Activated CD4-positive, alpha-beta T cell treated with anti-CD3 and anti-CD28 coated beads for 36 hours (primary cell): ENCODE results near the gene MIGA2. TPM values are rescaled to one million over a fixed set of nuclear protein-coding genes. Genes with fewer than 3 reads are reported as not detected.

Experiments
- ATAC-seq: fragments of 200-7000 bp; cut with Tn5 transposase; one replicate; pipeline ENCODE4 v1.10.0; 2021; ENCODE audit warnings: mild to moderate bottlenecking, moderate library complexity
- CTCF ChIA-PET: fragments of 350-600 bp; sonication (Branson Sonifier 250); formaldehyde crosslinking; loops from one replicate; lab custom pipeline; 2021; ENCODE audit warnings: antibody characterized with exemption; lab: Charles Lee
- POLR2A ChIA-PET: fragments of 350-600 bp; sonication (Branson Sonifier 250); formaldehyde crosslinking; loops from one replicate; lab custom pipeline; 2021; ENCODE audit warnings: antibody characterized with exemption, inconsistent platforms; lab: Charles Lee
- DNase-seq: peaks from one replicate; pipeline ENCODE4 v3.0.0-alpha.2; 2020
- H3K27ac Mint-ChIP-seq: one replicate; pipeline ENCODE4 v1.8.0; 2021; ENCODE audit warnings: mixed read lengths
- H3K27me3 Mint-ChIP-seq: one replicate; pipeline ENCODE4 v1.8.0; 2021; ENCODE audit warnings: mixed read lengths
- H3K36me3 Mint-ChIP-seq: one replicate; pipeline ENCODE4 v1.8.0; 2021; ENCODE audit warnings: low read depth, mixed read lengths
- H3K4me1 Mint-ChIP-seq: one replicate; pipeline ENCODE4 v1.8.0; 2021; ENCODE audit warnings: mixed read lengths
- H3K4me3 Mint-ChIP-seq: one replicate; pipeline ENCODE4 v1.8.0; 2021; ENCODE audit warnings: mild to moderate bottlenecking, moderate library complexity, mixed read lengths
- H3K9me3 Mint-ChIP-seq: one replicate; pipeline ENCODE4 v1.8.0; 2021; ENCODE audit warnings: low read depth, mixed read lengths
- intact Hi-C, 2 experiments: fragments of 100-400 bp; cut with DNase I in 1 of 2; cut with micrococcal nuclease in 1 of 2; formaldehyde crosslinking; loops; one replicate each; pipeline versions ENCODE4 v1.14.2 to v1.15.1; 2022 to 2024; cut with DNase I, micrococcal nuclease
- total RNA-seq, 2 experiments: library from RNA; stranded (reverse); gene quantifications; one replicate each; pipeline ENCODE4 v1.2.3, GENCODE V29; 2021

The MIGA2 gene
- total RNA-seq, 2 experiments from 2014 or later, result 15.7 to 25.8 TPM

GRCh38 chr9:129064499-129064908, 28.1 kb downstream of the MIGA2 start:
- H3K27me3 Mint-ChIP-seq, result no peaks in the 10 kb centered on the region
- no peak overlapping the region for H3K4me3 Mint-ChIP-seq
- ATAC-seq (no peak), DNase-seq (no peak)
- H3K9me3 Mint-ChIP-seq, result no peaks in the 10 kb centered on the region
- POLR2A ChIA-PET, result no interaction called here
- no peak overlapping the region for H3K27ac Mint-ChIP-seq
- H3K36me3 Mint-ChIP-seq, result peaks cover 20% of the 10 kb centered on the region
- intact Hi-C loops, result no loop called here
- CTCF ChIA-PET, result no interaction called here
- H3K4me1 Mint-ChIP-seq, result peaks cover 13% of the 10 kb centered on the region

GRCh38 chr9:129068110-129068509, 31.7 kb downstream of the MIGA2 start:
- Mint-ChIP-seq H3K27ac (peak overlapping the region; percentile 87), H3K4me1 (peaks cover 38% of the 10 kb centered on the region), H3K27me3 (no peaks in the 10 kb centered on the region), H3K36me3 (peaks cover 20% of the 10 kb centered on the region), H3K4me3 (peak overlapping the region; percentile 29), H3K9me3 (no peaks in the 10 kb centered on the region)
- no peak for DNase-seq
- ATAC-seq, result no peak
- CTCF ChIA-PET, result interaction anchor here (0.5 to 0.7 kb wide), 2 partner anchors 30 to 64 kb away, joined by 3 read pairs; no protein-coding TSS in a partner anchor
- intact Hi-C loops, result no loop called here
- POLR2A ChIA-PET, result interaction anchor here (0.7 to 2.0 kb wide), 2 partner anchors 12 to 13 kb away, joined by 3 to 5 read pairs; partner anchors contain the start of gene DOLPP1

GRCh38 chr9:129068990-129069861, 32.8 kb downstream of the MIGA2 start:
- peak; percentile 76 for DNase-seq
- CTCF ChIA-PET, result interaction anchor here (0.7 kb wide), 2 partner anchors 11 to 251 kb away, joined by 3 to 4 read pairs; partner anchors contain the start of gene DOLPP1
- Mint-ChIP-seq H3K9me3 (no peaks in the 10 kb centered on the region), H3K4me3 (peak overlapping the region; percentile 29), H3K27ac (peak overlapping the region; percentile 87), H3K36me3 (peaks cover 18% of the 10 kb centered on the region), H3K4me1 (peaks cover 41% of the 10 kb centered on the region), H3K27me3 (no peaks in the 10 kb centered on the region)
- peak; percentile 90 for ATAC-seq
- POLR2A ChIA-PET, result interaction anchor here (2.0 kb wide), 1 partner anchor 11 kb away, joined by 5 read pairs; the partner anchor contains the start of gene DOLPP1
- intact Hi-C loops, result no loop called here

GRCh38 chr9:129069862-129070641, 33.6 kb downstream of the MIGA2 start:
- Mint-ChIP-seq H3K4me3 (no peak overlapping the region), H3K27me3 (no peaks in the 10 kb centered on the region), H3K27ac (peak overlapping the region; percentile 37), H3K9me3 (no peaks in the 10 kb centered on the region), H3K4me1 (peaks cover 41% of the 10 kb centered on the region), H3K36me3 (peaks cover 14% of the 10 kb centered on the region)
- ATAC-seq (no peak), DNase-seq (no peak)
- CTCF ChIA-PET, result interaction anchor here (0.7 kb wide), 2 partner anchors 10 to 252 kb away, joined by 3 to 4 read pairs; partner anchors contain the start of gene DOLPP1
- intact Hi-C loops, result no loop called here
- POLR2A ChIA-PET, result interaction anchor here (2.0 kb wide), 1 partner anchor 11 kb away, joined by 5 read pairs; the partner anchor contains the start of gene DOLPP1

GRCh38 chr9:129070696-129071525, 34.5 kb downstream of the MIGA2 start:
- CTCF ChIA-PET, result no interaction called here
- intact Hi-C loops, result no loop called here
- no peak for DNase-seq
- peak overlapping the region; percentile 19 for H3K27ac Mint-ChIP-seq
- ATAC-seq, result no peak
- H3K9me3 Mint-ChIP-seq, result no peaks in the 10 kb centered on the region
- H3K4me3 Mint-ChIP-seq, result no peak overlapping the region
- H3K27me3 Mint-ChIP-seq, result no peaks in the 10 kb centered on the region
- H3K36me3 Mint-ChIP-seq, result peaks cover 11% of the 10 kb centered on the region
- POLR2A ChIA-PET, result interaction anchor here (0.9 kb wide), 1 partner anchor 10 kb away, joined by 3 read pairs; no protein-coding TSS in a partner anchor
- H3K4me1 Mint-ChIP-seq, result peaks cover 41% of the 10 kb centered on the region

- ATAC-seq, result no peak
- intact Hi-C loops, result no loop called here
Measured at GRCh38 chr9:129071526-129072126, 35.2 kb downstream of the MIGA2 start.

DNA sequence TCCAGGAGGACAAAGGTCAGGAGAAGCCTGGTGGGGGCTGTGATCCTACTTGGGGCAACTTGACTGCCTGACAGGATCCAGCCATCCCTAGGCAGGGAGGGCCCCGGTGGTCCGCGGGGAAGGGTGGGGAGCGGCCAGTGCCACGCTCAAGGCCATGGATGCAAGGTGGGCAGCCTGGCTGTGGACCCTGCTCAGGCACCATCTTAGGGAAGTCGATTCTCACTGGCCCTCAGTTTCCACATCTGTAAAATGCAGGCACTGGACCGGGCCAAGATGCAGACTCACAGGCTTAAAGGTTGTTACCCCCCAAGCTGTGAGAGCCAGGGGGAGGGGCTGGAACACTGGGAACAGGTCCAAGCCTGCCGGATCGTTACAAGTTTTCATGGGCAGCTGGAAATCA, 35.7 kb downstream of the MIGA2 start:
- no peak overlapping the region for H3K27ac Mint-ChIP-seq
- no peaks in the 10 kb centered on the region for H3K9me3 Mint-ChIP-seq
- CTCF ChIA-PET, result no interaction called here
- H3K27me3 Mint-ChIP-seq, result no peaks in the 10 kb centered on the region
- ATAC-seq (no peak), DNase-seq (no peak)
- H3K4me3 Mint-ChIP-seq, result no peak overlapping the region
- peaks cover 41% of the 10 kb centered on the region for H3K4me1 Mint-ChIP-seq
- POLR2A ChIA-PET, result no interaction called here
- peaks cover 10% of the 10 kb centered on the region for H3K36me3 Mint-ChIP-seq
- intact Hi-C loops, result no loop called here

More at GRCh38 chr9:129071526-129072126, 35.2 kb downstream of the MIGA2 start:
- no peak overlapping the region for H3K4me3 Mint-ChIP-seq
- H3K27ac Mint-ChIP-seq, result no peak overlapping the region
- ChIA-PET POLR2A (interaction anchor here (0.9 kb wide), 1 partner anchor 9 kb away, joined by 3 read pairs; no protein-coding TSS in a partner anchor), CTCF (no interaction called here)
- H3K4me1 Mint-ChIP-seq, result peaks cover 41% of the 10 kb centered on the region
- DNase-seq, result peak; percentile 40
- H3K27me3 Mint-ChIP-seq, result no peaks in the 10 kb centered on the region
- no peaks in the 10 kb centered on the region for H3K9me3 Mint-ChIP-seq
- H3K36me3 Mint-ChIP-seq, result peaks cover 10% of the 10 kb centered on the region

- no peaks in the 10 kb centered on the region for H3K9me3 Mint-ChIP-seq
- no peaks in the 10 kb centered on the region for H3K27me3 Mint-ChIP-seq
- H3K36me3 Mint-ChIP-seq, result peaks cover 5% of the 10 kb centered on the region
- ChIA-PET POLR2A (interaction anchor here (0.7 to 0.8 kb wide), 2 partner anchors 37 to 42 kb away, joined by 3 to 10 read pairs; partner anchors contain the start of gene MIGA2), CTCF (no interaction called here)
- intact Hi-C loops, result no loop called here
- no peak overlapping the region for H3K27ac Mint-ChIP-seq
- peaks cover 37% of the 10 kb centered on the region for H3K4me1 Mint-ChIP-seq
- DNase-seq (no peak), ATAC-seq (no peak)
- H3K4me3 Mint-ChIP-seq, result no peak overlapping the region
Measured at GRCh38 chr9:129073404-129073803, 37.0 kb downstream of the MIGA2 start.

- H3K27me3 Mint-ChIP-seq, result no peaks in the 10 kb centered on the region
- POLR2A ChIA-PET, result interaction anchor here (0.7 to 0.8 kb wide), 2 partner anchors 38 to 42 kb away, joined by 3 to 10 read pairs; partner anchors contain the start of gene MIGA2
- H3K27ac Mint-ChIP-seq, result no peak overlapping the region
- no peaks in the 10 kb centered on the region for H3K36me3 Mint-ChIP-seq
- H3K4me1 Mint-ChIP-seq, result peaks cover 30% of the 10 kb centered on the region
- H3K9me3 Mint-ChIP-seq, result no peaks in the 10 kb centered on the region
- intact Hi-C loops, result no loop called here
- ATAC-seq (no peak), DNase-seq (no peak)
- CTCF ChIA-PET, result interaction anchor here (0.7 kb wide), 1 partner anchor 13 kb away, joined by 3 read pairs; no protein-coding TSS in a partner anchor
- H3K4me3 Mint-ChIP-seq, result no peak overlapping the region
Measured at GRCh38 chr9:129074106-129074505, 37.7 kb downstream of the MIGA2 start.

- Mint-ChIP-seq H3K9me3 (no peaks in the 10 kb centered on the region), H3K36me3 (no peaks in the 10 kb centered on the region), H3K27me3 (no peaks in the 10 kb centered on the region), H3K4me3 (no peak overlapping the region), H3K27ac (no peak overlapping the region), H3K4me1 (peaks cover 23% of the 10 kb centered on the region)
- DNase-seq (no peak), ATAC-seq (no peak)
- POLR2A ChIA-PET, result no interaction called here
- intact Hi-C loops, result no loop called here
- CTCF ChIA-PET, result no interaction called here
Measured at GRCh38 chr9:129075996-129076639, 39.7 kb downstream of the MIGA2 start.
